Activated CD8-positive, alpha-beta memory T cell treated with anti-CD3 and anti-CD28 coated beads for 24 hours (primary cell): ENCODE measurements around the gene TLR1.
"Not testable (repeated sequence)": the region's sequence is repeated elsewhere in the genome, so short reads cannot be mapped to it uniquely, and the experiment has no call there.

Experiments
- DNase-seq: peaks from one replicate; pipeline ENCODE4 v3.0.0-alpha.2; 2020

The TLR1 gene

DNA sequence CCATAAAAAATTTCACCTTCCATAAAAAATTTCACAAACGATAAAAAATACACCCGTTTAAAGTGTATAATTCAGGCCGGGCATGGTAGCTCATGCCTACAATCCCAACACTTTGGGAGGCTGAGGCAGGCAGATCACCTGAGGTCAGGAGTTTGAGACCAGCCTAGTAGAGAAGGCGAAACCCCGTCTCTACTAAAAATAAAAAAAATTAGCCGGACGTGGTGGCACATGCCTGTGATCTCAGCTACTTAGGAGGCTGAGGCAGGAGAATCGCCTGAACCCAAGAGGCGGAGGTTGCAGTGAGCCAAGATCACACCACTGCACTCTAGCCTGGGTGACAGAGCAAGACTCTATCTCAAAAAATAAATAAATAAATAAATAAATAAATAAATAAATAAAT lies 1.7 kb upstream of the TLR1 start:
- DNase-seq = not testable (repeated sequence)

DNA sequence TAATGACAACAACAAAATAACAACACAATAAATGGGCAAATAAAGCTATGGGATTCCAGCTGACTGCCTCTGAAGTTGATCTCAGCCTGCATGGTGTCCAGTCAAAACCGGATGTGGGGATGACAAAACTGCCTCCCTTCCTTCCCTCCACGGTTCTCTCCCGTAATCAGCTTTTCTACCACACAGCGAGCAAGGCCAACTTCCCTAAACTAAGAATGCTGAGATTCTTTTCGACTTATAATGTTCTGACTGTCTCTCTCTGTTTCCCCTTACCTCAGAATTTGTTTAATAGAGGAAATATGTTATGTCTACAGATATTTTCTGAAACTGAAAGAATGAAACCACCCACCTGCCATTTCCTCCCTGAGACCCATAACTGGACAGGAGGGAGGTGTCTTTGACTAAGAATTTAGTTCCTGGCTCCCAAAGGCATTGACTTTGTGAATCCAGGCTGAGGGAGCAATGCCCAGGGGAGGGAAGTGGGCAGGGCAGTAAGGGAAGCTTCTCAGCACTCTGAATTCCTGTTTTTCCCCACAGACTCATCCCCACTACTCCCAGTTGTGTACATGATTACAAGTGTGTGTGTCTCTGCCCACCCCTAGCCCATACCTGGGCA lies 1.0 kb upstream of the TLR1 start:
- DNase-seq = no peak

- no peak for DNase-seq
Observed at GRCh38 chr4:38803833-38804653, 548 bp downstream of the TLR1 start.

DNA sequence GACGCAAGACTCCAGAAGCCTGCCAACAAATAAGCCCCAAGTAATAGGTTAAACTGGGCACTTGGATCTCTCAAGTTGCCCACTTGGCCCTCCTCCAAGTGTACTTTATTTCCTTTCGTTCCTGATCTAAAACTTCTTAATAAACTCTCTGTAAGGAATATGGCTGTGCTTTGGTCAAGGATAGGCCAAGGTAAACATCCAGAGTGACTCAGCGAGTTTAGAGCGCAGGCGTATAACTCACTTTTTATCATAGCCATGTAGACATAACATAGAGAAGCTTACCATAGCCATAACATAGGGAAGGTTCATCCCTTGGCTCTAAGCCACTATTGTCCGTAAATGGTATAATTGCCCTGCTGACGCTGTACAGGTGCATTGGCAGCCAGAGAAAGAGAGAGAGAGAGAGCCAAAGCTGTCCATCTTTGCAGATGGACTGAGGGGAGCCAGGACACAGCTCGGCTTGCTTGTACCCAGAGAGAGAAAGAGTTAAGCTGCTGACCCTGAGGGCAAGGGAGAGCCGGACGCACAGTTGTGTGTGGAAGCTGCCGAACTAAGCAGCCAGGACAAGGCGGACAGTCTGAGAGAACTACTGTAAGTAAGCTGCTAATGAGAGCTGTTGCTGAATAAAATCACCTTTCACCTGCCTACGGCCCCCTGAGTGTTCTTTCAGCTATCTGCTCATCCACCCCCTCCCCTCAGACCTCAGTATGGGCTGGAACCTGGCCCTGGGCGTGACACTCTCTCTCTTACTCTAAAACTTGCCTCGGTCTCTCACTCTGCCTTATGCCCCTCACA lies 1.8 kb downstream of the TLR1 start:
- DNase-seq = no peak

- no peak for DNase-seq
Observed at GRCh38 chr4:38800961-38801450, 3.6 kb downstream of the TLR1 start.

DNA sequence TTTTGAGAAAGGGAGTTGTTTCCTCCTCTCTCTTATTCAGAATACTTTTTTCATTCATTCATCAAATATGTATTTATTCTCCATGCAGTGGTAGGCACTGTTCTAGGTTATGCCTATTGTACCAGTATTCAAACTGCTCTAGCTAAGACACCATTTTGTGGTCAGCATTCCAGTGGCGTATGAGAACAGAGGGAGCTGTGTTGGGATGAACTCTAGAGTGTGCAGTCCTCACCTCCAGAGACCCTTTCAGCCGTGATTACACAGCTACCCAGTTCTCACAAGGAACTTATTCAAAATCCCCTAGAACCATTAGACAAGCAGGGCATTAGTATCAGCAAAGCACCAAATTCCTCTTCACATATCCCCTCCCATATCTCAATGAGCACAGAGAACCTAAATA lies 4.2 kb downstream of the TLR1 start:
- DNase-seq = no peak

DNA sequence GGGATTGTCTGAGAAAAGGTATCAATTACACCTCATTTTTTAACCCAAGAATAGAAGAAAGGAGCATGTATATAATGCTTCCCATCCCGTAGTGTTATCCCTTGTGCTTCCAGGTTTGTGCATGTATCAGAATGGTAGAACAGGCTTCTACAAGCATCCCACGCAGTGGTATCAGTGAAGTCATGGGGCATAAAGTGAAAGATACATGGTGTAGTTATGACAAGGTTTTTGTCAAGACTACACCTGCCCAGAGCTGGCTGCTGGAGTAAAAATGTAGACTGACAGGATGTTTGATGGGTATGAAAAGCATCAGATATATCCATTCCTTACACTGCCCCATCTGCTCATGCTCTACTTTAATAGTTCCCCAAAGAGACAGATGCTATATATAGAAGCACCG lies 9.5 kb downstream of the TLR1 start:
- no peak for DNase-seq

DNA sequence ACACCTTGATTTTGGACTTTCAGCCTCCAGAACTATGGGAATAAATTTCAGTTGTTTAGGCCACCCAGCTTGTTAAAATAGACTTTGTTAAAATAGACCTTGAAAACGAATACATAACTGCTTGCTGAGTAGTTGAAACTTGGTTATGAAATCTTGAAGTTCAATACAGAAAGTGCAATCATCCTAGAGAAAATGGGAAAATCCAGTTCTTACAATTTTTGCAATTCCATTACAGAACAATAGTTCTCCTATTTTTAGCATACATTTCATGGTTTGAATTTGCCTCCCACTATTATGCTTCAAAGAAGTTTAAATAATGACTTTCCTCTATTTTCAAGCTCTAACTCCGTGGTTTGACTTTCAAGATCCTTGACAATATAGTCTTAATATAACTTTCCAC lies 10.5 kb downstream of the TLR1 start:
- DNase-seq = no peak

DNA sequence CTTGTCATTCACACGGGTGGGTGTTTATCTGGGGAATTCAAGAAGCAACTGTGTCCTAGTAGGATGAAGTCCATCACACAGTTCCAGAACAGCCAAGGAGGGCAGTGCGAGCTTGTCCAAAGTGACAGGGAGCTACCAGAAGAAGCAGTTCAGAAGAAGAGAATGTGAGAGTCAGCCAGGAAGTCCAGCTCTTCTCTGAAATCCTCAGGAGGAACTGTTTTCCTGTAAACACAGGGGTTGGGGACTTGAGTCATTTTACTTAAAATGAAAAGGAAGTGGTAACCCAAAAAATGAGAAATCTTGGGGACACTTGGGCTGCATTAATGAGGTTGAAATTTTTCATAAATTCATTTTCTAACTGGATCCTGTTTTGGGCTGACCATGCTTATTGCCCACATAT lies 13.6 kb downstream of the TLR1 start:
- DNase-seq = no peak

GRCh38 chr4:38788317-38788716 lies 16.3 kb downstream of the TLR1 start:
- no peak for DNase-seq

- DNase-seq = no peak
Observed at GRCh38 chr4:38787693-38788092, 16.9 kb downstream of the TLR1 start.

DNA sequence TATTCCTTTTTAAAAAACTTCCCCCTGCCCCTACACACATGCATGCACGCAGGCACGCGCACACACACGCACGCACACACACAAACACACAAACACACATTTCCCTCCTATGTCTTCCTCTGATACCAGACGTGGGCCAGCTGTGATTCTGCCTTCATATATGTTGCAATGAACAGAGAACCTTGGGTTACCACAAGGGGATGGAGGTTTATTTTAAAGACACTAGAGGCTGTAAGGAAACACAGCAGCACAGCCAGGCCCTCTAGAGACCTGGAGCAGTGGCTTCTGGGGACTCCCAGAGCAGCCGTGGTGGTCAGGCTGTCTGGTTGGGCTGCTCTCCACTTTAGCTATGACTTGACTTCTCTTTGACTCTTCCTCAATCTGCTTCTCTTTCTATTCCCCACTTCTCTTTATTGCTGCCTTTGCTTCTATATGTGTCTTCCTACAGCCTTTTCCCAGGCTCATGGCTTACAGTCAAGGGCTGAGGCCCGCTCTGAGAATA lies 18.6 kb downstream of the TLR1 start:
- no peak for DNase-seq

GRCh38 chr4:38785041-38785790 lies 19.4 kb downstream of the TLR1 start:
- no peak for DNase-seq

DNA sequence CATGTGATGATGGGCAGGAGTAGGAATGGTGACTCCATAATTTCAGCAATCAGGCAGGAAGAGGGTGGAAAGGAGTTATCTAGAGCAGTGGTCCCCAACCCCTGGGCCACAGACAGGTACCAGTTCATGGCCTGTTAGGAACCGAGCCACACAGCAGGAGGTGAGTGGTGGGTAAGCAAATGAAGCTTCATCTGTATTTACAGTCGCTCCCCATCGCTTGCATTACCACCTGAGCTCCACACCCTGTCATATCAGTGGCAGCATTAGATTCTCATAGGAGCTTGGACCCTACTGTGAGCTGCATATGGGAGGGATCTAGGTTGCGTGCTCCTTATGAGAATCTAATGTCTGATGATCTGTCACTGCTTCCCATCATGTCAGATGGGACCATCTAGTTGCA lies 20.4 kb downstream of the TLR1 start:
- no peak for DNase-seq

DNA sequence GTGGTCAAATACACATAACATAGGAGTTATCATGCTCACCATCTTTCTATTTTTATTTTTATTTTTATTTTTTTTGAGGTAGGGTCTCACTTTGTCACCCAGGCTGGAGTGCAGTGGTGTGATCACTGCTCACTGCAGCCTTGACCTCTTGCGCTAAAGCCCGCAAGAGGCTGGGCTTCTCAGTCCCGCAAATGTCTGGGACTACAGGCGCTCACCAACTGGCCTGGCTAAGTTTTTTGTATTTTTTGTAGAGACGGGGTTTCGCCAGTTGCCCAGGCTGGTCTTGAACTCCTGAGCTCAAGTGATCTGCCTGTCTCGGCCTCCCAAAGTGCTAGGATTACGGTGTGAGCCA lies 21.5 kb downstream of the TLR1 start:
- DNase-seq = no peak

DNA sequence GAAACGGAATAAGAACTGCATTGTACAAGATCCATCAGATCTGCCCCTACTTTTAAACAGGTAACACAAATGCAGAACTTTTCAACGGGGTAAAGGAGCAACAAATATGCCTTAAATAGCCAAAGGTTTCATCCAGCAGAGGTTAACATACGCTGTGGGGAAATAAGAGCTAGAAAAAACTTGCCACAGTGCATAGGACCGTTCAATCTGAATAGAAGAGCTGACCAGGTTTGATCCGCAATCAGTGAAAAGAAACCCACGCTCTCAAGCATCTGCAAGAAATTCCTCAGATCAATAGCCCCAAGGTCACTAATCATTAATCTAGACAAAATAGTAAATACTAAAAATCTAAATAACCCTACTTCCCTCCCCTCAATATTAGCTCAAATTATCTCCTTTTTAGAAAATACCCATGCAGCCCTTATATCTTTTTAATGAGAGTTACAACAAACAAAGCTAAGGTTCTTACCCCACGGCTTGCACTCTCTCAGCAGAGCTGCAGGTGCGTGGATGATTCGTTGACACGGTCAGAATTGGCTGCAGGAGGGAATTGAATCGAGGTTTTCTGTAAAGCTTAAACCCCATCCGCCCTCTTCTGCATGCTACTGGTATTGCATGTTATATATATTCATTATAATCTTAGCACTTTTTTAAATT lies 22.0 kb downstream of the TLR1 start, which contains the start of gene TLR10:
Gene TLR10 (minus strand): TSS at position 539 of the 657 bp plus-strand sequence. CDS start 7,400 bp downstream, outside the sequence.
- DNase-seq = no peak

GRCh38 chr4:38781854-38782261 lies 22.7 kb downstream of the TLR1 start:
- DNase-seq = no peak

DNA sequence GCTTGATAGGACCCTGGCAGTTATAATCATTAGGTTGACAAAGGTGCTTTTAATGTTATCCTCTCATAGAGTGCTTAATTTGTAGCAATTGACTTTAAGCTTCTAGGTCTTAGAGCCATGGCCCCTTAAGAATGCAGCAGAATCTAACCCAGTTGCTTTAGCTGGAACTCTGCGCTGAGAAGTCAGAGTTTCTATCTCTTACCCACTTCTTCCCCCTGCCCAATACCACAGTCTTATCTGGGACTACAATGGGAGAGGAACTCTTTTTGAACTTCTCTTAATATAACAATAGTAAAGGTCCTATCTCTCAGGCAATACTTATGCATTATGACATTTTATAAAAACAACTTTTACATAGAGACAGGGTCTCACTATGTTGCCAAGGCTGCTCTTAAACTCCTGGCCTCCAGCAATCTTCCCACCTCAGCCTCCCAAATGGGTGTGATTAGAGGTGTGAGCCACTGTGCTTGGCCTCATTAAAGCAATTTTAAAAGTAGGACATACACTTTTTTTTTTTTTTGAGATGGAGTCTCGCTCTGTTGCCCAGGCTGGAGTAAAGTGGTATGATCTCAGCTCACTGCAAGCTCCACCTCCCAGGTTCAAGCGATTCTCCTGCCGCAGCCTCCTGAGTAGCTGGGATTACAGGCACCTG lies 23.6 kb downstream of the TLR1 start:
- DNase-seq = no peak

- DNase-seq = no peak
Observed at GRCh38 chr4:38779790-38780189, 24.8 kb downstream of the TLR1 start.

DNA sequence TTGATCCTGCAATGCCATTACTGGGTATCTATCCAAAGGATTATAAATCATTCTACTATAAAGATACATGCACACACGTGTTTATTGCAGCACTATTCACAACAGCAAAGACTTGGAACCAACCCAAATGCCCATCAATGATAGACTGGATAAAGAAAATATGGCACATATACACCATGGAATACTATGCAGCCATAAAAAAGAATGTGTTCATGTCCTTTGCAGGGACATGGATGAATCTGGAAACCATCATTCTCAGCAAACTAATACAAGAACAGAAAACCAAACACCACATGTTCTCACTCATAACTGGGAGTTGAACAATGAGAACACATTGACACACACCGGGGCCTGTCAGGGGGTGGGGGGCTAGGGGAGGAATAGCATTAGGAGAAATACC lies 26.7 kb downstream of the TLR1 start:
- DNase-seq = not testable (repeated sequence)

- DNase-seq = no peak
Observed at GRCh38 chr4:38775326-38775725, 29.3 kb downstream of the TLR1 start.
